ENCODE results near the gene LAMB4.

LAMB4 gene

GRCh38 chr7:108130261-108130660 lies at the start of gene LAMB4:
Gene LAMB4, minus strand, starts transcription at chr7:108130361. Its CDS starts 7,197 bp downstream, at chr7:108123164.
- DNase-seq: no peak

DNA sequence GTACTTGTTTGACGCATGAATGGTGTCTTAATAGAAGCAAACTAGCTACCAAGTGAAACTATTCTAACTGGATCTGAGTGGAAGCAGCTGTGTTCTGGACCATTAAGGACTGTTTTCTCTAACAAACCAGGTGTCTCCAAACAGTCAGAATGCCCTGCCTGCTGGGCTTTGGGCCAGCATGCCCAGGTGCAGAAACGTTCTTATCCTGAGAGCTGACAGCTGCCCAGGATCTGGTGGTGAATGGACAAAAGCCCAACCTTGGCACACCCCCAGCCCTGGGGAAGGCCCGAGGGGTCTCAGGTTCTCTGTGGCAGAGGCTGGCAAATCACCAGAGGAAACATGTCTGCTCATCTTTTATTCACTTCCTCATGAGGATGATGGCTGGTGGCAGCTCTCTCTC lies 48.2 kb upstream of the LAMB4 start:
- DNase-seq: peak in 2 of 56 donors; percentile 0 to 1

GRCh38 chr7:108171164-108171563 lies 41.0 kb upstream of the LAMB4 start:
- no peak for DNase-seq

DNA sequence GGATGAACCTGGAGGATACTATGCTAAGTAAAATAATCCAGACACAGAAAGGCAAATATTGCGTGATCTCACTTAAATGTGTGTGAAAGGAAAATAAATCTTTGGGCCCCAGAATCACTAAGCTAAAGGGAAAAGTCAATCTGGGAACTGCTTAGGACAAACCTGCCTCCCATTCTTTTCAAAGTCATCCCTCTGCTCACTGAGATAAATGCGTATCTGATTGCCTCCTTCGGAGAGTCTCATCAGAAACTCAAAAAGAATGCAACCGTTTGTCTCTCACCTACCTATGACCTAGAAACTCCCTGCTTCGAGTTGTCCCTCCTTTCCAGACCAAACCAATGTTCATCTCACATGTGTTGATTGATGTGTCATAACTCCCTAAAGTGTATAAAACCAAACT lies 40.1 kb upstream of the LAMB4 start:
- no peak for DNase-seq

GRCh38 chr7:108167460-108167859 lies 37.3 kb upstream of the LAMB4 start:
- no peak for DNase-seq

DNA sequence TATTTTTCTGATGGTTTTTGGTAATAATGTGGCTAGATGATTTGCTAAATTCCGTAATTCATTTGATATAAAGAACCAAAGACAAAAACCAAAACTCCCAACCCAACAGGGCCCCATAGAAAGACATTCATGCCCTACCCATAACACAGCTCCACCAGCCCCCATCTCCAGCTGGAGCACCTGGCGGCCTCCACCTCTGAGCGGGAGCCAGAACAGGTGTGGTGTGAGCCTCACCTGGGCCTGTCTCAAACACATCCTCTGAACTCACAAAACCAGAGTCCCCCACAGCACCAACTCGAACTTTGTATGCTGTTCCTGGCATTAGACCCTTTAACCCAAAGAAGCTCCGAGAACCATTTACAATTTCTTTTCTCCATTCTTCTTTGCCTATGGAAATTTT lies 36.5 kb upstream of the LAMB4 start:
- DNase-seq: no peak

- DNase-seq: no peak
These were observed 35.6 kb upstream of the LAMB4 start for GRCh38 chr7:108165723-108166122.

GRCh38 chr7:108164946-108165345 lies 34.8 kb upstream of the LAMB4 start:
- DNase-seq: no peak

DNA sequence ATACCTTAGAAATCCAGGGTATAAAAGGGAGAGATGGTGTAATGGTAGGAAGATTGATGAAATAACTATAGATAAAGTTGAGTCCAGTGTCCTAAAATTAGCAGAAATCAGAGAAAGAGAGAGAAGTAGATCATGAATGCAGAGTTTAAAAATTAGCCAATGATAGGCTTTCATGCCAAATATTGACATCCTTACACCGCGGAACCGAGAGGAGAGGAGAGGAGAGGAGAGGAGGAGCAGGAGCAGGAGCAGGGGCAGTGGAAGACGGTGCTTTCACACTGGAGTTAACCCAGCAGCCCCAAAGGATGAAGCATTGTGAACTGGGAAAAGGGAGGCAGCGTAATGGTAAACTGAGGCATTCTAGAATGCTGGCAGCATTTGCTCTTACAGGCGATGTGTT lies 34.2 kb upstream of the LAMB4 start:
- no peak for DNase-seq

- no peak for DNase-seq
These were observed 28.6 kb upstream of the LAMB4 start for GRCh38 chr7:108158776-108159175.

DNA sequence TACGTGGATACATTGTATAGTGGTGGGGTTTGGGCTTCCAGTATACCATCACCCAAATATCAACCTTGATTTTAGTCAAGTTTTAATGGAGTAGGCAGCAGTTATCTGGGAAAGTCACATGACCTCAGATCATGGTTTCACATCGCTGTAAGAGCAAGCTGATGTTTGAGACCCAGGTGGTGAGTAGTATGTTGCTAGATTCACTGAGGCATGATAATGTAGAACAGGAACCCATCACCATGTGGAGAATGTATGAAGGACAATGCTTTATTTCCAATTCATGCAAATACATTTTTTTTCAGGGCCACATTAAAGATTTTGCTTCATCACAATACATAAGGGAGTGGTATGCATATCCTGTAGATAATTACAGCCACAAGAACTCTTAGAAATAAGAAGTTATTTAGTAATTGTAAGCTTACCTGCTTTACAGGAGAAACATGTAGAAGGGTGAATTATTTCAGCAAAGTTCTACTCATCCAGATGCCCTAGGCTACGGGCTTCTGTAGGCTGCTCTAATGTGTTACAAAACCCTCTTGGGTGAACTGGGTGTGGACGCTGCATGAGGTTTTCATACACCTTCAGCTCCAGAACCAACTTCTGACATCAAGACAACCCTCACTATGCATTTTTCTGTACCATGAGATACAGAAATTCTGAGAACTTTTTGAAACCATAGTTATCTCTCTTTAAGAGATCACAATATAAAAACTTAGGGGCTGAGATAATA lies 27.6 kb upstream of the LAMB4 start:
- DNase-seq: no peak

DNA sequence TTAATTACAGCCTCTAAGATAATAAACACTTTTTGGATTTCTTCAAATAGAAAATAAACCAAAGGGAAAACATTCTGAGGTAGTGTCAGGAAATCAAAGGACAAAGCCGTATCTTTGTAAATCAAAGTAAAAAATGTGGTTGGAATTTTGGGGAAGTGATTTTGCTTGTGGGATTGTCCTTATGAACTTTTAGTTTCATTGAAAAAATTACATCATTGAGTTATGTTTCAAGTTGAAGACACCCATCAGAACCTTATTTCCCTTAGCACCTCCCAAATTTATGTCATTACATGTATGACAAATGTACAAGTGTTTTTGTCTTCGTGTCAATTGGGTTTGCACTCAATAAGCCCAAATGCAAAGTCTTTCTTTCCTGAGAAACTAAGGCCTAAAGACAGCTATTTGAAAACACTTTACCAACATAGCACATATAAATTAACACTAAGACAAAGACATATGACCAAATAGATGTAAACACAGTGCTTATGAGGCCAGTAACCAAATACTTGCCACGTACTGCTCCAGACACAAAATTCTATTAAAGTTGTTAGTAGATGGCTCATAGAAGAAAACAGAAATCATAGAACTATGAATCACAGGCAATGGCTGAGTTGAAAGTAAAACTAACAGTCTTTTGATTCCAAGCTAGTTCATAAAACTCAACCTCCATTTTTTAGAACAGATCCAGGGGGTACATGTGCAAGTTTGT lies 26.9 kb upstream of the LAMB4 start:
- no peak for DNase-seq

DNA sequence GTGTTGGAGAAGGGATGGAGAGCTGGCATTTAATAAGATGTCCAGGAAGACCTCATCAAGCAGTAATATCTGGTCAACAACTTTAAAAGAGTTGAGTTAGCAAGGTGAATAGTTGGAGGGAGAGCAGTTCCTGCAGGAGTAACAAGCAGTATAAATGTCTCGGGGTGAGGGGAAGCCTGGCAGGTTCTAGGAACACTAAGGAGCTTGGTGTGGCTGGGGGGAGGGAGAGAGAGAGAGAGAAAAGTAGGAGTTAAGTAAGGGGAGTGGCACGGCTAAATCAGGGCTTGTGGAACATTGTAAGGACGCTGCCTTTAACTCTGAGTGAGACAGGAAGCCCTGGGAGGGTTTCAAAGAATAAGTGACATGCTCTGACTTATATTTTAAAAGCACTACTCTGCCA lies 22.0 kb upstream of the LAMB4 start:
- no peak for DNase-seq

- DNase-seq: no peak
These were observed 19.7 kb upstream of the LAMB4 start for GRCh38 chr7:108149908-108150307.

DNA sequence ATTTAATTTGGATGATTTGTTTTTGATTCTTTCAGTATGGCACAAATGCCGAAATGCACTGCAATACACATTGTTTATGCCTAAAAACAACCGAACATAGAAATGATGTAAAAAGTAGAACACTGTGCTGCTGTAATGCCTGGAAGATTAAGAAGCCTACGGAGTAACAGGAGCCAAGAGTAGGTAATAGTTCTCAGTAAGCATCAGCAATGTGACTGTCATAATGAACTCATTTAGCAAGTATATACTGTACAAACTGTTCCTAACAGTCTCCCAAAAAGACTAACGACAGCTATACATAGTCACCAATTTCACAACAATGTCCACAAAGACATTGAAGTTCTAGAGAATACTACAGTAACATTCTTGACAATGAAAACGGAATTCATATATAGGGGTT lies 19.0 kb upstream of the LAMB4 start:
- DNase-seq: no peak

GRCh38 chr7:108147031-108147563 lies 16.9 kb upstream of the LAMB4 start:
- DNase-seq: no peak

- DNase-seq: peak in 51 of 56 donors; percentile 1 to 81 (median 43)
These were observed 16.1 kb upstream of the LAMB4 start for GRCh38 chr7:108146070-108146842.

GRCh38 chr7:108145401-108145800 lies 15.2 kb upstream of the LAMB4 start:
- DNase-seq: peak in 5 of 56 donors; percentile 7 to 31 (median 13)

GRCh38 chr7:108144931-108145330 lies 14.8 kb upstream of the LAMB4 start:
- peak in 12 of 56 donors; percentile 1 to 67 (median 24) for DNase-seq

GRCh38 chr7:108143658-108144420 lies 13.7 kb upstream of the LAMB4 start:
- DNase-seq: no peak

DNA sequence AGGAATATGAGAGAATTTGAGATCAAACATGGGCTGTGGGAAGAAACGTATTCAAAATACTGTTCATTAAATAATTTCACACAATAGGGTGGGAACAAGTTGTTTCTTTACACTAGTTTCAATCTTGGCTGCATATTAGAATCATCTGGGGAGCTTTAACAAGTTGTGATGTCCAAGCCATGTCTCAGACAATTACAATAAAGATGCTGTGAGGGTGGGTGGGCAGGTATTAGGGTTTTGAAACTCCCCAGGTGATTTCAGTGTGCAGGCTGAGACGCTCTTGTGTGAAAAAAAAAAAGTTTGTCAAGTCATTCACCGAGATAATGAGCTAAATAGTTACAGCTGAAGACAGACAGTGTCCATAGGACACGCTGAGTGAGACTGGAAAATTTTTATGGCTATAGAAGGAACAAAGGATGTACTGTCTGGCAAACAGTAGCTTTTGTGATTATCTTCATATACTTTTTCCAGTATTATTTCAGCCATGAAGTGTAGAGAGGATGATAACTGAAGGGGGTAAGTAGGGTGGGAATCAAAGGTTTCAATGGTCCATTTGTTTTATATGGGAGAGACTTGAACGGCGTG lies 12.6 kb upstream of the LAMB4 start:
- DNase-seq: no peak
